GM18951 (cell line): ENCODE data around the gene TEKT2.

ENCODE experiments used
- POLR2A ChIP-seq: IDR thresholded peaks from 4 replicates; pipeline ENCODE4 v1.6.1; 2011; ENCODE audit warnings: mild to moderate bottlenecking; ENCODE audit not compliant: insufficient read length, insufficient read depth; ENCODE audit errors: extremely low read depth
- in situ Hi-C: fragments of 300-500 bp; cut with MboI; formaldehyde crosslinking; loops from one replicate; pipeline ENCODE4 v1.12.0; 2022; ENCODE audit warnings: low sequenced_read_pairs, mixed read lengths, inconsistent platforms; ENCODE audit not compliant: unreplicated experiment

TEKT2 gene

DNA sequence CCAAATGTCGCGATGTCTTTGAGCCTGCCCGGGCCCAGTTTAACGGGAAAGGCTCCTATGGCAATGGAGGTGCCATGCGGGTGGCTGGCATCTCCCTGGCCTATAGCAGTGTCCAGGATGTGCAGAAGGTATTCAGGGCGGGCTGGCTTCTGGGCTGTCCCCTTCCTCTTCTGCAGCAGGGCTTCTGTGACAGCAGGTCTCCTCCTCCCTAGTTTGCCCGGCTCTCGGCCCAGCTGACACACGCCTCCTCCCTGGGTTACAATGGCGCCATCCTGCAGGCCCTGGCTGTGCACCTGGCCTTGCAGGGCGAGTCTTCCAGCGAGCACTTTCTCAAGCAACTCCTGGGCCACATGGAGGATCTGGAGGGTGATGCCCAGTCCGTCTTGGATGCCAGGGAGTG is 7.8 kb downstream of the TEKT2 start:
- in situ Hi-C loops, result no loop called here
- no peak for TF ChIP-seq POLR2A

DNA sequence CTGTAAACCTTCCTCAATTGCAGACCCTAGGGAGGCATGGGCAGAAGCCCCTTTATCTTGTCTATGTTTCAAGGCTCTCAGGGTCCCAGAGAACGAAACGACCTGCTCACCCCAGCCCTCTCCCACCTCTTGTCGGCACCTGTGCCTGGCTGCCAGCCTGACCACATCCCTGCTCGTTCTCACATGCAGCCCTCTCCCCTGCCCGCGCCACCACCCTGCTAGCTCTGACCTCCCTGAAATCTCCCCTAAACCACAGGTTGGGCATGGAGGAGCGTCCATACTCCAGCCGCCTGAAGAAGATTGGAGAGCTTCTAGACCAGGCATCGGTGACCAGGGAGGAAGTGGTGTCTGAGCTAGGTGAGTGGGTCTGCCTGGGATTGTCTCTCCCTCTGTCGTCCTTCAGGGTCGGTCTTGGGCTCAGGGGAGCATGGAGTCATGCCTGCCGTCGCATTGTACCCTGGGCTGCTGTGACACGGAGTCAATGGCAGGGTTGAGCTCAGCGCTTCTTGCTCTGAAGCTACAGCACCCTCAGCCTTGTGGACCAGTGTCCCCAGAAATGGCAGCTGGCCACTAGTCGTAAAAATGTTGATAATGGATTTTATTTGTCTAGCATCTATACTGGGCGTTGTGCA is 8.4 kb downstream of the TEKT2 start:
- TF ChIP-seq POLR2A, result no peak
- in situ Hi-C loops, result no loop called here

DNA sequence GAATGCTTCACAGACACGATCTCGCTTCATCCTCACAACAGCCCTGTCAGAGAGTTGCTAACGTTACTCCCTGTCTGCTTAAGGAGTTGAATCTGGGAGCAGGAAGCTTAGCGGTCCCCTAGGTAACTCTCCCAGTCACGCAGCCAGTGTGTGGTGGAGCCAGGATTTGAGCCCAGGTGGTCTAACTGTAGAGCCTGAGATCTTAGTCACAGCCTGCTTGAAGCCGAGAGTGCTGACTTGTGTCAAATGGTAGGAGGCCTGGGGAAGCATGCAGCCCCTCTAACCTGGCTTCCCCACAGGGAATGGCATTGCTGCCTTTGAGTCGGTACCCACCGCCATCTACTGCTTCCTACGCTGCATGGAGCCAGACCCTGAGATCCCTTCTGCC is 8.9 kb downstream of the TEKT2 start:
- in situ Hi-C loops, result no loop called here
- TF ChIP-seq POLR2A, result no peak

DNA sequence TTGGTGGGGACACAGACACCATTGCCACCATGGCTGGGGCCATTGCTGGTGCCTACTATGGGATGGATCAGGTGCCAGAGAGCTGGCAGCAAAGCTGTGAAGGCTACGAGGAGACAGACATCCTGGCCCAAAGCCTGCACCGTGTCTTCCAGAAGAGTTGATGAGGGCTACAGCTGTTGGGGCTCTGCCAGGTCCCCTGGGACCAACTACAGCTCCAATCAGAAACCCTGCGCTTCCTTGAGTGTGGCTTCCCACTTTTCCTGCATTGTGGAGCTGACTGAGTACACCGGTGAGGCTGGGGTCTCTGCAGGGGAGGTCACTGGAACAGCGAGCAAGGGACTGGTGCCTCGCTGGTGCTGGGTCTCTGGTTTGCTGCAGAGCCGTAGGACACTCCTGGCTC is 9.3 kb downstream of the TEKT2 start:
- in situ Hi-C loops, result no loop called here
- TF ChIP-seq POLR2A, result no peak

DNA sequence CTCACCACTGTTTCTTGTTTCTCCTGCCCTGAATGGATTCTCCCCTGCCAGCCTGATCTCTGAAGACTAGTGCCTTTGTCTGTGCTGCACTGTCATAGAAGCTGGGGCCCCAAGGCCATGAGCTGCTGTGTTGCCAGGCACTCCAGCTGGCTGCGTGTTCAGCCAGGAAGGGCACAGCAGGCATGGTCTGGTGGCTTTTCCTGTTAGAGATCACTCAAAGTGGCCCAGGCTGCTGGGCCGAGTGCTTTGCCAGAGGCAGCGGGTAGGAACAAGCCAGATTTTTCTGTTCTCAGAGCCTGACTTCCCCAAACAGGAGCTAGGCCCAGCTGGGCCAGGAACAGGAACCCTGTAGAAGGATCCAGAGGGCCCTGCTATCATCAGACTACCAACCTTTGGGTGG is 10.0 kb downstream of the TEKT2 start:
- in situ Hi-C loops, result no loop called here
- TF ChIP-seq POLR2A, result no peak

DNA sequence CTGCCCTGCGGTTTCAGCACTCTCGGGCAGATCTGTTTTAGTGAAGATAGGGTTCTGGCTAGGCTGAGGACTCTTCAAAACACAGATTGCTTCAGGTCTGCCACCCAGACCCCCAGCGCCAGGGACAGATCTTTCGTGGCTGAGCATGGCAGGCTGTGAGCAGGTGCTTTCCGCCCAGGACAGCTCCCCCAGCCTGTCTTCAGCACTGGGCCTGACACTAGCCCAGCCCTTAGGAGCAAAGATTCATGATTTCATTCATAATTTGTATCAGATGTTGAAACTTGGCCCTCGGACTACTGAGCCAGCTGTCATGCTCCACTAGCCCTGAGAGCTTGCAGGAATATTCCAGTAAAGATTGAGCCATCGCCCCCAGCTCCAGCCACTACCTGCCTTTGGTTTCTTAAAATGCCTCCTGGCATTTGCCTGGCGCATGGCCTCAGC is 10.7 kb downstream of the TEKT2 start:
- TF ChIP-seq POLR2A, result no peak
- in situ Hi-C loops, result no loop called here

DNA sequence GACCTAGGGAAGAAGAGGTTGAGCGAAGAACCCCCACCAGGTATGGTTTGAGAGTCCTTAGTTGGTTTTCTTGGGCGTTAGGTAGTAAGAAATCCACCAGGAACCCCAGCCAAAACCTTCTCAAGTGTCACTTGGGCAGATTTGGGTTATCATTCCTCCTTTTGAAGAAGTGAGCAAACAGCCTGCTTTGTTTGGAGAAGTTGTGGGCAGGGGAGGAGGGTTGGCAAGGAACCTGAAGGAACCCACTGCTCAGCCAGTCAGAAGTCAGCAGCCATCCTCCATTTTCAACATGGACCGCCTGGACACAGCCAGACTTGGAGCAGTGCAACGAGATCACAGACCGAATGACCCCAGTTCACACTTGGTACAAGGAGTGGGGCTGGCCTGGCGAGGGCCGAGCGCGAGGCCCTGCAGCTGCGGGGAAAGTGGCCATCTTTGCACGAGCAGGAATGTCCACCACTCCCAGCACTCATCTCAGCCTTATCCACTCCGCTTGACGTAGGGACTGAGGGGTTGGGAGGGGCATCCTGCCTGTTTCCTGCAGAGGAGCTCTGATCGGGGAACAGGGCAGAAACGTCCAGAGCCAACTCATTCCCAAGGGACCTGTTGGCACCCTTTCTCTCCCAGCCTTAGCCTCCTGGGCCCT is 12.0 kb downstream of the TEKT2 start:
- TF ChIP-seq POLR2A, result peak; percentile 6
- in situ Hi-C loops, result no loop called here

DNA sequence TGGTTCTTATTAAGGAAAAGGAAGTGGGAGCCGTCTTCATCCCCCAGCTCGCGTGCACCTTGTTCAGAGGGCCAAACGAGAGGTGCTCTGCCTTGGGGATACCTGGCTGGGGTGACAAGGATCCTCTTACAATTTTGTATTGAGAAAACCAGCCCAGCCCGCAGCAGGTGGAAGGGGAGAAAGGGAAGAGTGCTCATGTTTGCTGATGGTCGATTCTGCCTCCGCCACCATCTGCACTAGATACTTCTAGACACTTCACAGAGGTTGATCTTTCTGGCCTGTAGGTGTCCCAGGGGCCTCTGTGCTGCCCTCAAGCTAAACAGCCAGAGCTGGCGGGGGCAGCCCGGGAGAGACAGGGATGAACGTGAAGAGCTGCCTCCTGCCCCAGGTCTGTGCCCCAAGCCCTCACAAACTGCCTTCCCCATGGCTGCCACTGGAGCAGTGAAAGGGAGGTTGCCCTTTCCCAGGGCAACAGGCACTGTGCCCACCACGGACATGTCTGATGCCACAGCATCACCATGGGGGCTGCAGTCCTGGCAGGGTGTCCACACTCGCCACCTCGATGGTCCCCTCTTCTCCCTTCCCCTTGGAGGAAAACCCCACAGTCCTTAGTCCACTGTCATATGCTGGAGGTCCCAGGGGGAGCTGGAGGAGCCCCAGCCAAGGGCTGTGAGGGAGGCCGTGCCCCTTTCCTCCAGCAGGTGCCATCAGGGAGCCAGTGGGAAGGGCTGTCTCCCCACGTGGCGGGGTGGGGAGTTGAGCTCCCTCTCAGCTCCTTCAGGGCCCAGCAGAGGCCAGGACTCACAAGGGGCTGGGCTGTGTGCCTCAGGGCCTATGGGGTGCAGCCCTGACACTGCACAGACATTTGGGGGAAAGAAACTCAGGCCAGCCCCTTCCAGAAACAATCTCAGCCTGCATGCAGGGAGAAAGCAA is 12.9 kb downstream of the TEKT2 start:
- TF ChIP-seq POLR2A, result no peak
- in situ Hi-C loops, result no loop called here

DNA sequence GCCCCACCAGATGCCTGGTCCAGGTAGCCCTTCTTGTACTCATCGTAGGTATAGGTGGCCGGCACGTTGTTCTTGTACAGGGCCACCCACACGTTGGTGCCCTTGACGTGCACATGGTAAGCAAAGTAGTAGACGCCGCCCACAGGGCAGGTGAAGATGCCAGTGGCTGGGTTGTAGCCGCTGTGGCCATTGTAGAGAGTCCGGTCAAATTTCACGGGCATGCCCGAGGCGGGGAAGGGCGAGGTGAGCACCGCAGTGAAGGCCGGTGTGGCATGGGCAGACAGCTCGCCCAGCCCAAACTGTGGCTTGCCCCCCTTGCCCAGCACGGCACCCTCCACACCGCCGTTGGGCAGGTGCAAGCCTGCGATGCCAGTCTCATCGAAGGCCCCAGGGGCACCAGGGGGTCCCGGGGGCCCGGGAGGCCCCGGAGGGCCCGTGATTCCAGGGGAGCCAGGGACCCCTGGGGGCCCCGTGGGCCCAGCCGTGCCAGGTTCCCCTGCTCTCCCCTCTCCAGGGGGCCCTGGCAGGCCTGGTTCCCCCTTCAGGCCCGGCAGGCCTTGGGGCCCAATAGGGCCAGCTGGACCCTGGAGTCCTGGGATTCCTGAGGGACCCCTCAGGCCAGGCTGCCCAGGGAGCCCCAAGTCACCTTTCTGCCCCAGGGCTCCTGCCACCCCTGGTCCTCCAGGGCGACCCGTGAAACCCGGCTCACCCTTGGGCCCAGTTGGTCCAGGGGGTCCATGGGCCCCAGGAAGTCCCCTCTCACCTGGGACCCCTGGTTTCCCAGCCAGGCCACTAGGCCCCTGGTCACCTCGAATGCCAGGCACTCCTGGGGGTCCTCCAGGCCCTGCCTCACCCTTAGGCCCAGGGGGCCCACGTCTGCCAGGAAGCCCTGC is 14.0 kb downstream of the TEKT2 start:
- in situ Hi-C loops, result no loop called here
- no peak for TF ChIP-seq POLR2A

DNA sequence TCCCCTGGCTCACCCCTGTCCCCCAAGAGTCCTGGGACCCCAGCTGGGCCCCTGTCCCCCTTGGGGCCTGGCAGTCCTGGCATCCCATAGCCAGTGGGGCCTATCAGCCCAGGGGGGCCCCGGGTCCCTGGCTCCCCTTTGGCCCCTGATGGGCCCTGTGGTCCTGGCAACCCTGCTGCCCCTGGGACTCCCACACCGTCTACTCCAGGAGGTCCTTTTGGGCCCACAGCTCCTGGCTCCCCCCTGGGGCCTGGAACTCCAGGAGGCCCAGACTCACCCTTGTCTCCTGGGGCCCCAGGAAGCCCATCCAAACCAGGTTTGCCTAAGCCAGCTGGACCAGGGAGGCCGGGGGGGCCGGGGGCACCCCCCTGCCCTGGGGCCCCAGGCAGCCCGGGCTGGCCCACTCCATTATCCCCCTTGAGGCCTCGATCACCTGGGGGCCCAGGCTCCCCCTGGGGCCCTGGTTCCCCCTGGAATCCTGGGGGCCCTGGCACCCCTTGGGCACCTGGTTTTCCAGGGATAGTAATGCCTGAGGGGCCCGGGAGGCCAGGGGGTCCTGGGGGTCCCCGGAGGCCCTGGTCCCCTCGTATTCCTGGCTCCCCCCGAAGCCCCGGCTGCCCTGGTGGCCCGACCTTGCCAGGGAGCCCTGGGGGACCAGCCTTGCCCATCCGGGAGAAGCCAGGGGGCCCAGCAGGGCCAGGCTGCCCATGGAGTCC is 14.9 kb downstream of the TEKT2 start:
- in situ Hi-C loops, result no loop called here
- TF ChIP-seq POLR2A, result no peak

DNA sequence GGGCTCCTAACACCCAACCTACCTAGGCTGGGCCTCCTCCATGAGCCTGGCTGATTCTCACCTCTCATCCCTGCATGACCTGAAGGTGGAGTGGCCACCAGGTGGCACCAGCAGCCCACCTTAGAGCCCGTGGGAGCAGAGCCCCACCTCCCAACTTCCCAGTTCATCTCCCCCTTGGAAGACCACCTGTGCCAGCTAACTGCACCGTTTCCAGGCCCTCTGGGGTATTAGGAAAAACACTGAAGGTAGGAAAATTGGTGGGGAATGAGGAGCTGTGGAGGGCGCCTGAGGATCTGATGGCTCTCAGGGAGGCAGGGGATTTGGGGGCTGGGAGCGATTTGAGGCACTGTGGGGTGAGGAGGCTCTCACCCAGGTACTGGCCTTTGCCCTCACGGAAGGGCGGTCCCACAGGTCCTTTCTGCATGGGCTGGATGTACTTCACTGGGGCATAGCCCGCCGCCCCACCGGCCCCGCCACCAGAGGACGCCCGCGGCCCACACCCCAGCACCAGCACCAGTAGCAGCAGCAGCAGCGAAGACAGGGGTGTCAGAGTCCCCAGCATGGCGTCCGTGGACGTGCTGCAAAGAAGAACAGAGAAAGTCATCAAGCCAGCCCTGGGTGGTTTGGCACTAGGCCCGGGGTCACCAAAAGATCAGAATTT is 15.9 kb downstream of the TEKT2 start:
- in situ Hi-C loops, result loop anchor here (10.0 kb wide), 1 partner anchor 185 kb away; no protein-coding TSS in a partner anchor
- no peak for TF ChIP-seq POLR2A
